Fibroblast of lung (primary cell): ENCODE measurements around the gene CERS6.

Source experiments
- CTCF ChIP-seq, 2 donors: IDR thresholded peaks in 1 of 2; conservative IDR thresholded peaks in 1 of 2; 1 replicate in 1 of 2; 2 replicates in 1 of 2; pipeline ENCODE4 v1.5.1; 2011 to 2012; ENCODE audit warnings: low read length in 2 of 2, control low read depth in 1 of 2, inconsistent platforms in 1 of 2, low read depth in 1 of 2, mild to moderate bottlenecking in 1 of 2
- EZH2 ChIP-seq: IDR thresholded peaks from 2 replicates; pipeline ENCODE4 v1.5.1; 2012; ENCODE audit warnings: low read length, control low read depth, mild to moderate bottlenecking; ENCODE audit errors: missing control alignments

- TF ChIP-seq CTCF (conservative IDR thresholded peaks at IDR 0.05 in 1 of 2, IDR thresholded peaks at IDR 0.05 in 1 of 2; ENCODE audit: low read depth in 1 of 2, low read length in 2 of 2) (no peak), EZH2 (no peak)
Measured at GRCh38 chr2:168468354-168468753, 12.3 kb downstream of the CERS6 start.
